ENCODE results near the gene SLC10A7. TPM values are rescaled to one million over a fixed set of nuclear protein-coding genes. Genes with fewer than 3 reads are reported as not detected.
A peak's percentile ranks its signal among the peaks of the same experiment; 100 is the strongest.

The SLC10A7 gene
- total and polyA plus RNA-seq, 10 of the 15 experiments (the other 5 are each of a cell fraction or from before 2014, with no cell fraction given), result 4.6 to 23.7 (median 15.6) TPM

DNA sequence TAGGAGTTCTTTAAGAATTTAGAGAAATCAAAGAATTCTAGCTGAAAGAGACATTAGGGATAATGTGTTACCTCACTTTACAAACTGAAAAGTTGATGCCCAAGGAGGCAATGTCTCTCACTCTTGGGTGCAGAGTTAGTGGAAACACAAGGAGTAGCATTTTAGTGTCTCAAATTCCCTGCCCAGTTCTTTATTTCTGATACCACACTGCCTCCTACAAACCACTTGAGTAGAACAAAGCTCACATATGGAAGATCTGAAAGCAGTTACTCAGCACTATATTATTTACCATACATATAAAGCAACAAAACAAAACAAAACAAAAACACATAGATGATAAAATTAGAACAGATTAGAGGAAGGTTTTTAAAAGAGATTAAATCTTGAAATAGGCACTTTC, 183.2 kb downstream of the SLC10A7 start:
- Histone ChIP-seq H3K9me3 (replicated peaks; ENCODE audit: control insufficient read depth, insufficient read depth, low read length) (no peaks in the 10 kb centered on the region), H2AFZ (ENCODE audit: control insufficient read depth, low read depth, low read length) (no peak overlapping the region), H3K4me2 (ENCODE audit: control insufficient read depth, insufficient read depth) (no peak overlapping the region), H3K27me3 (replicated peaks in 1 of 2; ENCODE audit: control insufficient read depth in 2 of 2, insufficient read depth in 2 of 2, low read length in 1 of 2) (no peaks in the 10 kb centered on the region), H3K9ac (ENCODE audit: control insufficient read depth, insufficient read depth, low read length) (no peak overlapping the region), H3K27ac (ENCODE audit: control insufficient read depth, insufficient read depth) (no peak overlapping the region), H4K20me1 (ENCODE audit: control insufficient read depth, insufficient read depth) (no peaks in the 10 kb centered on the region), H3K4me1 (ENCODE audit: control insufficient read depth, insufficient read depth, low read length) (peaks cover 17% of the 10 kb centered on the region), H3K79me2 (ENCODE audit: control insufficient read depth, insufficient read depth, low read length) (peaks cover 1% of the 10 kb centered on the region), H3K36me3 (ENCODE audit: control insufficient read depth in 2 of 2, insufficient read depth in 2 of 2, low read length in 1 of 2) (no peaks in the 10 kb centered on the region), H3K4me3 (no peak overlapping the region)
- no peak for TF ChIP-seq ZBED1 (IDR thresholded peaks at IDR 0.05; ENCODE audit: borderline replicate concordance)
- TF ChIP-seq ZNF24 (IDR thresholded peaks at IDR 0.05), result 0 out of 2 replicates have a peak, but pooled peaks have one; percentile 10
- 0 out of 2 replicates have a peak, but pooled peaks have one; percentile 7 for TF ChIP-seq RUNX3 (IDR thresholded peaks at IDR 0.05; ENCODE audit: low read length)
- no peak for TF ChIP-seq CEBPB (IDR thresholded peaks at IDR 0.05; ENCODE audit: borderline replicate concordance in 1 of 2, low read depth in 2 of 2, low read length in 2 of 2)
- TF ChIP-seq RAD21 (IDR thresholded peaks at IDR 0.05; ENCODE audit: insufficient read depth, low read depth, low read length), result peak; percentile 70
- TF ChIP-seq GABPA (IDR thresholded peaks at IDR 0.05; ENCODE audit: low read depth), result no peak
- no peak for TF ChIP-seq FOXK2 (IDR thresholded peaks at IDR 0.05)
- TF ChIP-seq JUND (IDR thresholded peaks at IDR 0.05; ENCODE audit: low read depth, low read length), result no peak
- no peak for TF ChIP-seq NBN (IDR thresholded peaks at IDR 0.05)
- TF ChIP-seq, protein P1, sequence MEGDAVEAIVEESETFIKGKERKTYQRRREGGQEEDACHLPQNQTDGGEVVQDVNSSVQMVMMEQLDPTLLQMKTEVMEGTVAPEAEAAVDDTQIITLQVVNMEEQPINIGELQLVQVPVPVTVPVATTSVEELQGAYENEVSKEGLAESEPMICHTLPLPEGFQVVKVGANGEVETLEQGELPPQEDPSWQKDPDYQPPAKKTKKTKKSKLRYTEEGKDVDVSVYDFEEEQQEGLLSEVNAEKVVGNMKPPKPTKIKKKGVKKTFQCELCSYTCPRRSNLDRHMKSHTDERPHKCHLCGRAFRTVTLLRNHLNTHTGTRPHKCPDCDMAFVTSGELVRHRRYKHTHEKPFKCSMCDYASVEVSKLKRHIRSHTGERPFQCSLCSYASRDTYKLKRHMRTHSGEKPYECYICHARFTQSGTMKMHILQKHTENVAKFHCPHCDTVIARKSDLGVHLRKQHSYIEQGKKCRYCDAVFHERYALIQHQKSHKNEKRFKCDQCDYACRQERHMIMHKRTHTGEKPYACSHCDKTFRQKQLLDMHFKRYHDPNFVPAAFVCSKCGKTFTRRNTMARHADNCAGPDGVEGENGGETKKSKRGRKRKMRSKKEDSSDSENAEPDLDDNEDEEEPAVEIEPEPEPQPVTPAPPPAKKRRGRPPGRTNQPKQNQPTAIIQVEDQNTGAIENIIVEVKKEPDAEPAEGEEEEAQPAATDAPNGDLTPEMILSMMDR (IDR thresholded peaks at IDR 0.05 in 2 of 3, conservative IDR thresholded peaks at IDR 0.05 in 1 of 3; ENCODE audit: control insufficient read depth in 2 of 3, extremely low read depth in 1 of 3, insufficient read depth in 1 of 3, low read depth in 3 of 3, low read length in 3 of 3), result peak in 2 of 3 experiments; percentile 25 to 50; a peak in 3 of 6 replicates
- no peak for TF ChIP-seq BCL11A (IDR thresholded peaks at IDR 0.05; ENCODE audit: low read depth, low read length)
- peak; percentile 71; the same call in 1 of the 2 replicates for TF ChIP-seq SMC3 (IDR thresholded peaks at IDR 0.05; ENCODE audit: borderline replicate concordance, low read length)
- no peak for TF ChIP-seq MEF2B (IDR thresholded peaks at IDR 0.05; ENCODE audit: partially characterized antibody, poor library complexity, severe bottlenecking)
- ATAC-seq (no peak), FAIRE-seq (no peak), DNase-seq (ENCODE audit: low read depth, low spot score) (no peak)
- intact Hi-C loops (cut with micrococcal nuclease; ENCODE audit: unreplicated experiment), result loop anchor here (1.0 to 10.0 kb wide), 2 partner anchors 96 to 404 kb away; partner anchors contain the start of gene ZNF827
- RAD21 ChIA-PET (ENCODE audit: unreplicated experiment), result interaction anchor here (1.0 to 8.3 kb wide), 5 partner anchors 13 to 759 kb away, joined by 3 to 159 read pairs (median 4); no protein-coding TSS in a partner anchor
- CTCF ChIA-PET, result interaction anchor here (0.6 to 15.2 kb wide), 13 partner anchors 31 to 578 kb away, joined by 3 to 173 read pairs (median 4); no protein-coding TSS in a partner anchor
- BruUV-seq (replicated peaks), result no TSS peak
- in situ Hi-C loops (cut with MboI), result loop anchor here (5.0 to 10.0 kb wide), 3 partner anchors 91 to 756 kb away; no protein-coding TSS in a partner anchor
- SMC1A ChIA-PET (ENCODE audit: uncharacterized antibody, unreplicated experiment), result interaction anchor here (0.7 to 2.4 kb wide), 19 partner anchors 9 to 759 kb away, joined by 3 to 10 read pairs (median 4); no protein-coding TSS in a partner anchor
- POLR2A ChIA-PET, result interaction anchor here (0.7 to 1.5 kb wide), 2 partner anchors 63 to 65 kb away, joined by 3 to 4 read pairs; no protein-coding TSS in a partner anchor
